GM18502 (cell line): Measurements from ENCODE around the gene TMEM11.
"Not testable (repeated sequence)": the region's sequence is repeated elsewhere in the genome, so short reads cannot be mapped to it uniquely, and the experiment has no call there.

Experiments
- ATAC-seq: cut with Tn5 transposase; IDR thresholded peaks from one replicate; pipeline ENCODE4 v1.9.1; 2021; ENCODE audit warnings: mild to moderate bottlenecking; ENCODE audit not compliant: unreplicated experiment, poor library complexity

Gene TMEM11

GRCh38 chr17:21212826-21213637 is 929 bp downstream of the TMEM11 start:
- peak; percentile 1 for ATAC-seq

DNA sequence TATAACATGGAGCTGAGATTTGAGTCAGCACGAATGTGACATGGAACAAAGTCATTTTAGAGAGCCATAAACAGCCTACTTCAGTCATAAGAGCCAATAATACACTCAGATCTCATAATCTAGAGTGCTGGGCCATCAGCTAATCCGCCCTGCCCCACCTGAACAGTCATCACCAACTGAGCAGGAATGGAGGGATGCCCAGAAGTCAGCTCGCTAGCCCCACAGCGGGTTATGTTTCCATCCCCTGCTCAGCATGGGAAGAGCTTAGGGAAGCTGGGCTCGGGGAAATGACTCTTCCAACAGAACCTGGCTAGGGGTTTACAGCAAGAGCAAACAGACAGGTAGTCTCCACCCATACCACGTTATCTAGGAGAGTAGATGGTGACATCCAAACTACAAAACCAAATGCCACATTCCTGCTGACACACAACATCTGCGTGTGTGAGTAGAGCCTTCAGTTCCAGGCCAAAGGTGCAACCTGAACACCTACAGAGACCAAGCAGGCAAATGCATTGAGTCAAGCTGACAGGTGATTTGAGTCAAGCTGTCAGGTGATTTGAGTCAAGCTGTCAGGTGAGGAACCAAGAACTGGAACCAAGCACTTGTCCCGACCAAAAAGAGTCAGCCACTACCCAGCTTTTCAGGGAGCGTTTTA is 2.0 kb downstream of the TMEM11 start:
- no peak for ATAC-seq

DNA sequence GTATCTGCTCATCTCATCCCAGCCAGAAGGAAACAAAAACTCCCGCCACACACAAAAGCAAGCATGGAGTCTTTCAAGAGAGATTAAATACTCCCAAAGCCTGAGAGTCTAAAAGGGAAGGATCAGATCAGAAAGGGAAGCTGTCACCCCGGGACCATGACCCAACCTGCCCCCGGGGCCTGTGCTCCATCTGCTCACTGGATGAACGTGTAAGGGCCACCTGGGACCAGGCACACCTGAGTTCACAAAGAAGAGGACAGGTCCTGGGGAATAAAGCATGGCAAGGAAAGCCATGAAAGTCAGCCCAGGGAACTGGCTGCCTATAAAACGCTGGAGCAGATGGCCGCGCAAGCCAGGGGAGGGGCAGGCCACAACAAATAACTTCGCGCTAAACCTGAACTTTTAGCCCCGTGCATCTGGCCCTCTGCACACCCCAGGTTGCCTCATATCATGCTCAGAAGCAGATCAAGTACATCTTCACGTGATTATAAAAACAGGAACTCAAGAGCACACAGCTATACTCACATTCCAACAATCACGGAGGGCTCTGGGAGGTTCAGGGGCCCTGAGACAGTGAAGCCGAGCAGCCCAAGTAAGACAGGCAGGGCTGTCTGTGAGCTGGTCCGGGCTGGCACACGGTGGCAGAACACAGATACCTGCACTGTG is 3.4 kb downstream of the TMEM11 start:
- ATAC-seq = no peak

DNA sequence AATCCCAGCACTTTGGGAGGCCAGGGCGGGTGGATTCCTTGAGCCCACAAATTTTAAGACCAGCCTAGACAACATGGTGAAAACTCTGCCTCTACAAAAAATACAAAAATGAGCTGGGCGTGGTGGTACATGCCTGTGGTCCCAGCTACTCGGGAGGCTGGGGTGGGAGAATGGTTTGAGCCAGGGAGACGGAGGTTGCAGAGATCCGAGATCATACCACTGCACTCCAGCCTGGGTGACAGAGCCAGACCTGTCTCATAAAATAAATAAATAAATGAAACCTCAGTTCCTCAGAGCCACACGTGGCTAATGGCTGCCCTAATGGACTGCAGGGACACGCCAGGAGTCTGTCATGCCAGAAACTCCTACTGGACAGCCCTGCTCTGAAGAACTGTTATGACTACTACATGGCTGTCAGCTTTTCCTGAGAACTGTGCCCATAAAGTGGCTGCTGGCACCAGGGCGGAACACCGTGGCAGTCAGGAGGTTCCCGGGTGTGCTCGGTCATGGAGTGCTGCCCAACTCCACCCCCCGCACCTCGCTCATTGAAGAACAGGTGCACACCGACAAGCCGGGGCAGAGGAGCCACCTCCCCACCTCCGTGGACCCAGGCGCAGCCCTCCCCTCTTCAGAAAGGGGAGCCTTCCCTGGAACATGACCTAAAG is 4.3 kb downstream of the TMEM11 start:
- no peak for ATAC-seq

DNA sequence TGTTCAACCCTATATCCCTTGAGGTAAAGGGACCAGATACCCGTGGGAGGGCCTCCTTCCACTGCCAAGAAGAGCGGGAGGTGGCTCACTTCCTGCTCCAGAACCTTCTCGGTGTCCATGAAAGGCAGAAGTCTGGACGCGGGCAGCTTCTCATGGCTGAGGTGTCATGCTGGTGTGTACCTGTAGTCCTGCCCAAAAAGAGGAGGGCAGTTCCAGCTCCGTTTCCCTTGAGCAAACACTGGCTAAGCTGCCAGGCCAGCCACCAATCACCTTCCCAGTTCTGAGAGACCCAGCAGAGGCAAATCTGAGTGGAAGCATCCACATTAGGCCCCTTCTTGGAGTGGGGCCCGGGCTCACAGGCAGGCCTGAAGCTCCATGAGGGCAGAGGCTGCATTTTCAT is 5.6 kb downstream of the TMEM11 start:
- ATAC-seq = no peak

DNA sequence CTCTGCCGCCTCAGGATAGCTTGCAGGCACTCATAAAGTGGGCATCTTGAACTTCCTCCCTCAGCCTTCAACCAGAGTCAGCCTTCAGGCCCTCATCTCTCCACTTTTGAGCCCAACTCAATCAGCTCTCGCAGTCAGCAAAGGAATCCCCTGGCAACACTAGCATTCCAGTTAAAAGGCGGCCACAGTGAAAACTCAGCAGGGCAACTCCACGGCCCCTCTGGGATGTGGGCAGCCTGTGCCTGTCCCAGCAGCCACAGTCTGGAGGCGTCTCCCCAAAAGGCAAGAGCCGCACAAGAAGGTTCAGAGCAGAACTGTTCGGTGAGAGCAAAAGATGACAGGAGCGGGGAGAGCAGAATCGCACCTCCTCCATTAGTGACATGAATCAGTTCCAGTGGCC is 9.0 kb downstream of the TMEM11 start:
- ATAC-seq = no peak

- no peak for ATAC-seq
These were observed 11.4 kb downstream of the TMEM11 start for GRCh38 chr17:21202512-21202911.

DNA sequence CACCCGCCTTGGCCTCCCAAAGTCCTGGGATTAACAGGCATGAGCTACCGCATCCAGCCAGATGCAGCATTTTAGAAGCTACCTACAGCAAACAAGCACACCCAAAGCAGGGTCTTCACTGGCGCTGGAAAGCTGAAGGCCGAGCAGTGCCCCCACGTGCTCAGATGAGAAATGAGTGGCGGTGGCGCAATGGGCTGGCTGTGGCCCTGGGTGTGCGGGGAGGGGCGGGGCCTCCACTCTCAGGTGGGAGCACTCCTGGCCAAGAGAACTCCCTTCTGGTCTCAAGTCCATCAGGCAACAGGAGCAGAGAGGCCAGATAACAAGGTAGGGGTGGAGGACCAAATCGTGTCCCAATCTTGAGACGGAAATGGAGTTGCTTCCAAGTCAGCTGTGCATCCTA is 12.1 kb downstream of the TMEM11 start:
- no peak for ATAC-seq

GRCh38 chr17:21201298-21201595 is 12.7 kb downstream of the TMEM11 start:
- ATAC-seq = no peak

DNA sequence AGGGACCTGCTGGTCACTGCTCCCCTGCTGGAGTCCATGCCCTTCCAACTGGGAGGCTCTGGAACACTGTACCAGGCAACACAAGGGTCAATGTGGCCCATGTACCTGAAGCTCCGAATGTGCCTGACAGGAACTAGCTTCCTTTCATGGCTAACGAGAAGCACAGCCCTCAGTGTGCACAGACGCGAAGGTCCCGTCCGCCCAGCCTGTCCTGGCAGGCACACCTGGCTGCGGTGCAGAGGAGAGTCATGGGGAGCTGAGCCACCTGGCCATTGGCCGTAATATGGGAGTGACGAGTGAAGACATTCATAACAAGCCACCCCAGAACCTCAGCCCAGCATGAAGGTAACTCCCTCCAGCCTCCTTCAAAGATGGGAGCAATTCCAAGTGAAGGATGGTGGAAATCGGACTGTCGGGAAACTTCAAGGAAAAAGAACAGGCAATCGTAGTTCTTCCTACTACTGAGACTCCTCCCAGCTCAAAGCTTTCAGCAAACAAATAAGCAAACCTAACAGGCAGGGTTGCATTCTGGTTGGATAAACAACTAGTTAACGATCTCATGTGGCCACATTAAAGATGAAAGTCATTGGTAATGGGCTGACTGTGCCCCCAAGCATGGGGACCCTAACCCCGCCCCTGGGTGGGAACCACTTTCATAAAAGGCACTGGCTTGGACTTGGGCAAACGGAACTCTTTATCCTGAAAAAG is 13.2 kb downstream of the TMEM11 start:
- ATAC-seq = no peak

DNA sequence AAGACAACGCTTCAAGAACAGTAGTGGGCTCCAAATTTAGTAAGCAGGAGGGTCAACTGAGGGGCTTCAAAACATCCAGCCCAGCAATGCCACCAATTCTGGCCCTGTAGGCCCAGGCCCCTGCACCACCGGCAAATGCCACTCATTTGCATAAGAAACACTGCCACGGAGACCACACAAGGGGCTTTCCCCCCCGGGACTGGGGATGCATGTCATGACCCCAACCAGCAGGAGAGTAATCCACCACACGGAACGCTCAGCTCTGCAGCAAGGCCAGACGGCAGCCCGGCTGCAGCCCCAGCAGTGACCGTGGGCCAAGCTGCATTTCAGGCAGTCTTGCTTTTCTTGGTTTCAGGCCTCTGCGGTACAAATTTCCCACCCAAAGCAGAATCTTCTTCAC is 14.1 kb downstream of the TMEM11 start:
- ATAC-seq = peak; percentile 49

DNA sequence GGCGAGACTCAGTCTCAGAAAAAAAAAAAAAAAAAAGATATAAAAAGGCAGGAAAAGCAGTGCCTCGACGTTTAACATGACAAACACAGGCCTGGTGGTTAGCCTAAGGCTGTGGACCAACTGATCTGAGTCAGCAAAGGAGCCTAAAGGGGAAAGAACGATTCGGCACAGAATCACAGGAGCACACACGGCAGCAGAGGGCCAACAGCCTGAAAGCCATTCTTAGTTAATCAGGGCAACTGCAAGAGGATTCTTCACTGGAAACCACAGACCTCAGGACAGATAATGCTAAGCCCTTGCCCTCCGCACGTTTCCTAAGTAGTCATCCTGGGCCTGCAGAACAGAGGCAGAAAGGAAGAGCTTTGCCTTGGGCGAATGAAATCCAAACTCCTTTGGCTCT is 14.7 kb downstream of the TMEM11 start:
- ATAC-seq = no peak

DNA sequence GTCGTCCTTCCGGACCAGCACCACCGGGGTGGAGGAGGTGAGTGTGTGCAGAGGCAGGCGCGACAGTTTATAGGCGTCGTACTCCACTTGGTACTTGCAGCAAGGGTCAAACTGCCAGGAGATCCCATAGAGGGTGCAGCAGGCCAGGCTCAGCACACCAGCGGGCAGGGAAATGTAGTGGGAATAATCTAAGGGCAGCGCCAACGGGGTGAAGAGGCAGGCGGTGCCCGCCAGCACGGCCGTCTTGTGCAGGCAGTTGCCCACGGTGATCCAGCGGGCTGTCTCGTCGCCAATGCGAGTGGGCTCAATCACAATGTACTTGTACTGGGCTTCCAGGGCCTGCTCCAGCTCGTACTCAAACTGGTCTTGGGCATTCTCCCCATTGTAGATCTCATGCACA is 15.6 kb downstream of the TMEM11 start:
- no peak for ATAC-seq

DNA sequence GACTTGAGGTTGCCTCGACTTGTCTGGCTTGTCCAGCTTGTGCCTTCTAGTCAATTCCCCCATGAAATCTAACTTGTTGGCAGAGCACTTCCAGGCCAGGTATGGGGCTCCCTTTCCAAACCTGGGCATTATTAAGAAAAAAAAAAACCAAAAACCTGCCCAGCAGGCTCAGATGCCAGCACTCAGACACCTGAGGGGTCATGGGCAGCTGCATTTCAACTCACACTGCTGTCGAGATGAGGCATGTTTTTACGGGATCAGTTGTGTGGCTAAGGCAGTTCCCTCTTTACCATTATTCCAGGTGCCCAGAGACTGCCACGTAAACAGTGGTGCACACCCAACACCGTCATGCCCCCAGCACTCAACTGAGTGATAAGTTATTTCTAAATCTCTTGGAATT is 17.8 kb downstream of the TMEM11 start:
- ATAC-seq = no peak

DNA sequence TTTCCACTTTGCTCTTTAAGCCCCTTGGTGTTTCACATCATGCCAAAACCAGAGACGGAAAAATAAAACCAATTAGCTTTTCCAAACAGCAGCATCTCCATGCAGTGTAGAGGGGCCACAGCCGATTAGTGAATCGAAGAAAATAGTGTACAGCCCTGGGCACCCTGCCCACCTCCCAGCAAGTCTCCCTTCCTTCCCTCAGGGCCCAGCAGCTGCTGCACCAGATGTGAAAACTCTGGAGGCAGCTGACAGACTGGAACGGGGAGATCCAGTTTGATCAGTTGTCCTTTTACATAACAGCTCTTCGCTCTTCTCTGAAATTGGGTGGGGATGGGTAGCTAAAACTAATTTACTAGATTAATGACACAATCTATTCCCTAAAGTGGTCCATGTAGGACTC is 19.3 kb downstream of the TMEM11 start:
- no peak for ATAC-seq

DNA sequence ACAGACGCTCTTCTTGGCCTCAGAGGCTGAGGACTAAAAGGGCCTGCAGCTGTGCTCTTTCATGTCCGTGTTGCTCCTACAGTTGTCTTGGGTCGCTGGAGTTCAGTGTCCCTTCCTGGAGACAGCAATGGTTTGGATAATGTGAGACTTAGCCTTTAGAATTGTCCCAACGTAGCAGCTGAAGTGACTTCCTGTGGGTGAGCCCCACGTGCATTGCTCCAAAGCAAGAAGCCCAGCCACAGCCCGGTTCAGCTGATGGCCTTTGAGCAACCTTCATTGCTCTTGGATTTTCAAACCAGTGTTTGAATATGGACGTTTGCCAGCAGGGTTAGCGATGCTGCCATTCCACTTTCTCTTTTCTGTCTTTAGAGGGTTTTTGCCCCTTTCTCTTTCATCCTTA is 19.7 kb downstream of the TMEM11 start:
- ATAC-seq = no peak

DNA sequence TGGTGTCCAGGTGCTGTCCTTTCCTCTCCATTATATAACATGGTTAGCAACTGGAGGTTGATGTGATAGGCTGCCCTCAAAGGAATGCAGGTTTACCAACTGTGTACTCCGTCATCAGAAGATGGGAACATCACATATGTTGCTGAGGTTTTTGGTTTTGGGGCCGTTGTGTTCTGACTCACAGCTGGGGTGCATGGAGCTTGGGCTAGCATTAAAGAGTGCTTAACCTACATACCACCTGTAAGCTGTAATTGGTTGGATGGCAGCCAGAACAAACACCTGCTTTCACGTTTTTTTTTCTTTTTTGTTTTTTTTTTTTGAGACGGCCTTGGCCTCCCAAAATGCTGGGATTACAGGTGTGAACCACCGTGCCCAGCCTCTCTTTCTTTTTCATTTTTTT is 20.9 kb downstream of the TMEM11 start:
- no peak for ATAC-seq

DNA sequence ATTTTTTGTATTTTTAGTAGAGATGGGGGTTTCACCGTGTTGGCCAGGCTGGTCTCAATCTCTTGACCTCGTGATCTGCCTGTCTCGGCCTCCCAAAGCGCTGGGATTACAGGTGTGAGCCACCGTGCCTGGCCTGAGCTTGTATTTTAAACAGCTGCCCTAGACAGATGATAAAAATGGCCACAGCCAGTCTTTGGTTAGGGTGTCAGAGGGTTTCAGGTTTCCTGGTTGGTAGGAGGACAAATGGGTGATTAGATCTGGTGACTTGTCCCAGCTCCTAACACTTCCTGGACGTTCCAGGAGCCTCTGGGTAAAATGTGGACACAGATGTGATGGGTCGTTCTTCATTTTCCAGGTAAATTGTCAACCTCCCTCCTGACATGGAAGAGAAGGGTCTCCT is 21.5 kb downstream of the TMEM11 start:
- ATAC-seq = not testable (repeated sequence)

- ATAC-seq = no peak
These were observed 22.3 kb downstream of the TMEM11 start for GRCh38 chr17:21191698-21192097.

GRCh38 chr17:21190078-21190477 is 23.9 kb downstream of the TMEM11 start:
- no peak for ATAC-seq

DNA sequence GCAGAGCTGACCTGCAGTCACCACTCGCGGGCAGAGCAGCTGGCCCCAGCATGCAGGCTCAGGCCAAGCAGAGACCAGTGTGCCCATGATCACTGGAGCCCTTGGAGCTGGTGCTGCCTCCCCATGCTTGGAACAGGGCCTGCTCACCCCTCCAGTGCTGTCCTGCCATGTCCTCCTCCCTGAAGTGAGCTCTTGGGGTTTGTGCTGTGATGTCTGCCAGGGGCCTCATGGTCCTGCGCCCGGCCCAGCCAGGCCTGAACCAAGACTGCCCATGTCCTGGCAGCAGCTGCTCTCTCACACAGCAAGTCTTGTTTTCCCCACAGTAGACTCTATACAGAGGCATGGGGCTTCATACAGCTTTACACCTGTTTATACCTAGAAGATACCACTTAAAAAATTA is 24.6 kb downstream of the TMEM11 start:
- no peak for ATAC-seq
